Stimulated activated naive CD4-positive, alpha-beta T cell treated with Interleukin-2 at 50 U/mL for 16 hours (primary cell): ENCODE results near the gene MMP19.

Experiments
- DNase-seq: peaks from one replicate; lab custom pipeline; 2025; lab: John Stamatoyannopoulos, UW

The MMP19 gene

DNA sequence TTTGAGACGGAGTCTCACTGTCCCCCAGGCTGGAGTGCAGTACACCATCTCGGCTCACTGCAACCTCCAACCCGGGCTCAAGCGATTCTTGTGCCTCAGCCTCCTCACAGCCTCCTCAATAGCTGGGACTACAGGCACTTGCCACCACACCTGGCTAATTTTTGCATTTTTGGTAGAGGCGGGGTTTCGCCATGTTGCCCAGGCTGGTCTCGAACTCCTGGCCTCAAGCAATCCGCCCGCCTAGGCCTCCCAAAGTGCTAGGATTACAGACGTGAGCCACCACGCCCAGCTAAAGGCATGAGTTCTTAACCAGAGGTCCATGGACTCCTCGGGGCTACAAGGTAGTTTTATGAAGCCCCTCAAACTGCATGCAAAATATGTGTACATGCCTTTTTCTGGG, 27.3 kb downstream of the MMP19 start:
- DNase-seq, result no peak

DNA sequence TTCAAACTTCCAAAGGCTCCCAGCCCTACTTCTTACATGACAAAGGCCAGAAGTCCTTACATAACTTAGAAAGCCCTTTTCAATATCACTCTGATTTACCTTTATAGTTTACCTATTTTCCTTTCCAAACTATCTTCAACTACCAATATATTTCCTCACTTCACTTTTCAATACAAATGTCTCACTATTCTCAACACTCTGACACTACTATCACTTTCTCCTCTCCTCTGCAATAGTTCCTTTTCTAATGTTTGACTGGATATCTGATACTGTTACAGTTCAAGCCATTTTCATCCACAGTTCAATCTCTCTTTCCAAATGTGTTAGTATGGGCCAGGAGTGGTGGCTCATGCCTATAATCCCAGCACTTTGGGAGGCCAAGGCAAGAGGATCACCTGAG, 28.5 kb downstream of the MMP19 start:
- no peak for DNase-seq

- DNase-seq, result no peak
Observed at GRCh38 chr12:55812088-55812487, 30.6 kb downstream of the MMP19 start.

GRCh38 chr12:55809274-55809673, 33.5 kb downstream of the MMP19 start:
- DNase-seq, result no peak

DNA sequence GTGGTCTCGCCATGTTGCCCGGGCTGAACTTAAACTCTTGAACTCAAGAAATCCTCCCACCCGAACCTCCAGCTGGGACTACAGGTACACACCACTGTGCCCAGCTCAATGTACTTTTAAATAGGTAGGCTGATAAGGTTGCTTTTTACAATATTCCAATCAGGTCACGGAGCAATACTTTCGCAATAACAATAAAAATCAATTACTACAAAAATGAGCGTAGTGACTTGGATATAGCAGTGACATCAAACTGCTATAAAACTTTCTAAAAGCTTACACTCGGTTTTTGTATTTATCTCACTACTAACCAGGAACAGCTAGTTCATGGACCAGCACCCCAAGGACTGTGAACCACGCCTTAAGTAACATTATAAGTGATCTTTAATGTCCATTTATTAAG, 35.8 kb downstream of the MMP19 start:
- DNase-seq, result no peak

GRCh38 chr12:55797550-55797949, 45.2 kb downstream of the MMP19 start:
- DNase-seq, result no peak

- DNase-seq, result no peak
Observed at GRCh38 chr12:55797068-55797467, 45.7 kb downstream of the MMP19 start.

- DNase-seq, result no peak
Observed at GRCh38 chr12:55795950-55796349, 46.8 kb downstream of the MMP19 start.

GRCh38 chr12:55789893-55790292, 52.8 kb downstream of the MMP19 start:
- DNase-seq, result no peak

GRCh38 chr12:55789171-55789570, 53.6 kb downstream of the MMP19 start:
- DNase-seq, result no peak

- no peak for DNase-seq
Observed at GRCh38 chr12:55788546-55788945, 54.2 kb downstream of the MMP19 start.
